ENCODE results near the gene CHAD. TPM values are rescaled to one million over a fixed set of nuclear protein-coding genes. Genes with fewer than 3 reads are reported as not detected.
A peak's percentile ranks its signal among the peaks of the same experiment; 100 is the strongest.
"Not testable (repeated sequence)": the region's sequence is repeated elsewhere in the genome, so short reads cannot be mapped to it uniquely, and the experiment has no call there.

Gene CHAD
- total RNA-seq, 1 experiment from 2014 or later = not detected

- DNase-seq (ENCODE audit: low read depth) = no peak
These were observed 25.1 kb upstream of the CHAD start for GRCh38 chr17:50493744-50494143.

- DNase-seq (ENCODE audit: low read depth) = no peak
These were observed 23.5 kb upstream of the CHAD start for GRCh38 chr17:50492214-50492613.

GRCh38 chr17:50491505-50491904 is 22.8 kb upstream of the CHAD start:
- DNase-seq (ENCODE audit: low read depth) = no peak

- no peak for DNase-seq (ENCODE audit: low read depth)
These were observed 20.2 kb upstream of the CHAD start for GRCh38 chr17:50488880-50489279.

- DNase-seq (ENCODE audit: low read depth) = peak; percentile 59
These were observed 18.8 kb upstream of the CHAD start for GRCh38 chr17:50487213-50488096.

- no peak for DNase-seq (ENCODE audit: low read depth)
These were observed 15.9 kb upstream of the CHAD start for GRCh38 chr17:50484386-50485155.

GRCh38 chr17:50483266-50483665 is 14.6 kb upstream of the CHAD start:
- no peak for DNase-seq (ENCODE audit: low read depth)

- DNase-seq (ENCODE audit: low read depth) = peak; percentile 93
These were observed 13.8 kb upstream of the CHAD start for GRCh38 chr17:50482516-50482915.

- DNase-seq (ENCODE audit: low read depth) = no peak
These were observed 13.4 kb upstream of the CHAD start for GRCh38 chr17:50482110-50482509.

- no peak for DNase-seq (ENCODE audit: low read depth)
These were observed 13.0 kb upstream of the CHAD start for GRCh38 chr17:50481648-50482047.

- DNase-seq (ENCODE audit: low read depth) = no peak
These were observed 12.3 kb upstream of the CHAD start for GRCh38 chr17:50480854-50481490.

GRCh38 chr17:50480142-50480764 is 11.6 kb upstream of the CHAD start:
- no peak for DNase-seq (ENCODE audit: low read depth)

- DNase-seq (ENCODE audit: low read depth) = peak; percentile 68
These were observed 11.0 kb upstream of the CHAD start for GRCh38 chr17:50479522-50480141.

- peak; percentile 90 for DNase-seq (ENCODE audit: low read depth)
These were observed 10.0 kb upstream of the CHAD start, which contains the start of gene RSAD1 for GRCh38 chr17:50478391-50479381. Gene RSAD1 (plus strand): TSS chr17:50478860. CDS start chr17:50478885, 25 bp downstream.

GRCh38 chr17:50477976-50478375 is 9.3 kb upstream of the CHAD start:
- DNase-seq (ENCODE audit: low read depth) = no peak

- no peak for DNase-seq (ENCODE audit: low read depth)
These were observed 8.1 kb upstream of the CHAD start for GRCh38 chr17:50476545-50477315.

- not testable (repeated sequence) for DNase-seq (ENCODE audit: low read depth)
These were observed 7.3 kb upstream of the CHAD start for GRCh38 chr17:50475775-50476544.

- no peak for DNase-seq (ENCODE audit: low read depth)
These were observed 6.7 kb upstream of the CHAD start for GRCh38 chr17:50475362-50475761.

GRCh38 chr17:50474523-50474922 is 5.8 kb upstream of the CHAD start:
- no peak for DNase-seq (ENCODE audit: low read depth)
